Measurements from ENCODE around the gene ZNF264.
"Not testable (repeated sequence)": the region's sequence is repeated elsewhere in the genome, so short reads cannot be mapped to it uniquely, and the experiment has no call there.

Gene ZNF264

GRCh38 chr19:57197874-57198273, 6.6 kb downstream of the ZNF264 start:
- DNase-seq; H3K4me3 ChIP-seq (ENCODE audit: insufficient read depth, low read depth, low read length, poor library complexity, severe bottlenecking); H3K4me1 ChIP-seq (ENCODE audit: control insufficient read depth, insufficient read depth, low read length, poor library complexity, severe bottlenecking); H3K9me3 ChIP-seq (ENCODE audit: control insufficient read depth, low read length); H3K27me3 ChIP-seq (replicated peaks; ENCODE audit: control insufficient read depth, insufficient read depth, low read length, poor library complexity, severe bottlenecking); H3K27ac ChIP-seq (ENCODE audit: insufficient read depth, low read length, poor library complexity, severe bottlenecking): not testable (repeated sequence)
- peaks cover 40% of the 10 kb centered on the region for H3K36me3 ChIP-seq (ENCODE audit: control insufficient read depth, insufficient read depth, low read length)

- no peaks in the 10 kb centered on the region for H3K27me3 ChIP-seq (replicated peaks; ENCODE audit: control insufficient read depth, insufficient read depth, low read length, poor library complexity, severe bottlenecking)
- H3K4me3 ChIP-seq (ENCODE audit: insufficient read depth, low read depth, low read length, poor library complexity, severe bottlenecking), result no peak overlapping the region
- H3K4me1 ChIP-seq (ENCODE audit: control insufficient read depth, insufficient read depth, low read length, poor library complexity, severe bottlenecking), result no peaks in the 10 kb centered on the region
- DNase-seq, result no peak
- H3K9me3 ChIP-seq (ENCODE audit: control insufficient read depth, low read length), result peaks cover 5% of the 10 kb centered on the region
- H3K27ac ChIP-seq (ENCODE audit: insufficient read depth, low read length, poor library complexity, severe bottlenecking), result no peak overlapping the region
- H3K36me3 ChIP-seq (ENCODE audit: control insufficient read depth, insufficient read depth, low read length), result peaks cover 27% of the 10 kb centered on the region
Measured at GRCh38 chr19:57202160-57202559, 10.9 kb downstream of the ZNF264 start.

GRCh38 chr19:57210381-57210780, 19.1 kb downstream of the ZNF264 start:
- no peak overlapping the region for H3K4me3 ChIP-seq (ENCODE audit: insufficient read depth, low read depth, low read length, poor library complexity, severe bottlenecking)
- H3K27ac ChIP-seq (ENCODE audit: insufficient read depth, low read length, poor library complexity, severe bottlenecking), result no peak overlapping the region
- no peaks in the 10 kb centered on the region for H3K27me3 ChIP-seq (replicated peaks; ENCODE audit: control insufficient read depth, insufficient read depth, low read length, poor library complexity, severe bottlenecking)
- no peak for DNase-seq
- no peaks in the 10 kb centered on the region for H3K9me3 ChIP-seq (ENCODE audit: control insufficient read depth, low read length)
- peaks cover 57% of the 10 kb centered on the region for H3K36me3 ChIP-seq (ENCODE audit: control insufficient read depth, insufficient read depth, low read length)
- no peaks in the 10 kb centered on the region for H3K4me1 ChIP-seq (ENCODE audit: control insufficient read depth, insufficient read depth, low read length, poor library complexity, severe bottlenecking)

GRCh38 chr19:57212109-57212508, 20.8 kb downstream of the ZNF264 start:
- Histone ChIP-seq H3K27ac (ENCODE audit: insufficient read depth, low read length, poor library complexity, severe bottlenecking) (no peak overlapping the region), H3K4me3 (ENCODE audit: insufficient read depth, low read depth, low read length, poor library complexity, severe bottlenecking) (no peak overlapping the region), H3K4me1 (ENCODE audit: control insufficient read depth, insufficient read depth, low read length, poor library complexity, severe bottlenecking) (no peaks in the 10 kb centered on the region), H3K36me3 (ENCODE audit: control insufficient read depth, insufficient read depth, low read length) (peaks cover 53% of the 10 kb centered on the region), H3K27me3 (replicated peaks; ENCODE audit: control insufficient read depth, insufficient read depth, low read length, poor library complexity, severe bottlenecking) (no peaks in the 10 kb centered on the region), H3K9me3 (ENCODE audit: control insufficient read depth, low read length) (no peaks in the 10 kb centered on the region)
- DNase-seq, result no peak

GRCh38 chr19:57227502-57227901, 36.2 kb downstream of the ZNF264 start:
- Histone ChIP-seq H3K4me3 (ENCODE audit: insufficient read depth, low read depth, low read length, poor library complexity, severe bottlenecking) (no peak overlapping the region), H3K9me3 (ENCODE audit: control insufficient read depth, low read length) (no peaks in the 10 kb centered on the region), H3K36me3 (ENCODE audit: control insufficient read depth, insufficient read depth, low read length) (no peaks in the 10 kb centered on the region), H3K4me1 (ENCODE audit: control insufficient read depth, insufficient read depth, low read length, poor library complexity, severe bottlenecking) (no peaks in the 10 kb centered on the region), H3K27me3 (replicated peaks; ENCODE audit: control insufficient read depth, insufficient read depth, low read length, poor library complexity, severe bottlenecking) (no peaks in the 10 kb centered on the region), H3K27ac (ENCODE audit: insufficient read depth, low read length, poor library complexity, severe bottlenecking) (no peak overlapping the region)
- no peak for DNase-seq

GRCh38 chr19:57231686-57232085, 40.4 kb downstream of the ZNF264 start:
- Histone ChIP-seq H3K36me3 (ENCODE audit: control insufficient read depth, insufficient read depth, low read length) (no peaks in the 10 kb centered on the region), H3K4me3 (ENCODE audit: insufficient read depth, low read depth, low read length, poor library complexity, severe bottlenecking) (no peak overlapping the region), H3K4me1 (ENCODE audit: control insufficient read depth, insufficient read depth, low read length, poor library complexity, severe bottlenecking) (no peaks in the 10 kb centered on the region), H3K27ac (ENCODE audit: insufficient read depth, low read length, poor library complexity, severe bottlenecking) (no peak overlapping the region), H3K9me3 (ENCODE audit: control insufficient read depth, low read length) (no peaks in the 10 kb centered on the region), H3K27me3 (replicated peaks; ENCODE audit: control insufficient read depth, insufficient read depth, low read length, poor library complexity, severe bottlenecking) (no peaks in the 10 kb centered on the region)
- DNase-seq, result no peak

GRCh38 chr19:57233207-57233606, 41.9 kb downstream of the ZNF264 start:
- DNase-seq, result no peak
- H3K4me1 ChIP-seq (ENCODE audit: control insufficient read depth, insufficient read depth, low read length, poor library complexity, severe bottlenecking), result no peaks in the 10 kb centered on the region
- no peak overlapping the region for H3K27ac ChIP-seq (ENCODE audit: insufficient read depth, low read length, poor library complexity, severe bottlenecking)
- no peak overlapping the region for H3K4me3 ChIP-seq (ENCODE audit: insufficient read depth, low read depth, low read length, poor library complexity, severe bottlenecking)
- H3K36me3 ChIP-seq (ENCODE audit: control insufficient read depth, insufficient read depth, low read length), result no peaks in the 10 kb centered on the region
- H3K9me3 ChIP-seq (ENCODE audit: control insufficient read depth, low read length), result no peaks in the 10 kb centered on the region
- H3K27me3 ChIP-seq (replicated peaks; ENCODE audit: control insufficient read depth, insufficient read depth, low read length, poor library complexity, severe bottlenecking), result no peaks in the 10 kb centered on the region

GRCh38 chr19:57239982-57240310, 48.6 kb downstream of the ZNF264 start:
- H3K4me3 ChIP-seq (ENCODE audit: insufficient read depth, low read depth, low read length, poor library complexity, severe bottlenecking), result peak overlapping the region; percentile 80
- peaks cover 11% of the 10 kb centered on the region for H3K36me3 ChIP-seq (ENCODE audit: control insufficient read depth, insufficient read depth, low read length)
- H3K4me1 ChIP-seq (ENCODE audit: control insufficient read depth, insufficient read depth, low read length, poor library complexity, severe bottlenecking), result peaks cover 14% of the 10 kb centered on the region
- H3K9me3 ChIP-seq (ENCODE audit: control insufficient read depth, low read length), result no peaks in the 10 kb centered on the region
- no peak for DNase-seq
- H3K27me3 ChIP-seq (replicated peaks; ENCODE audit: control insufficient read depth, insufficient read depth, low read length, poor library complexity, severe bottlenecking), result no peaks in the 10 kb centered on the region
- H3K27ac ChIP-seq (ENCODE audit: insufficient read depth, low read length, poor library complexity, severe bottlenecking), result peak overlapping the region; percentile 94

GRCh38 chr19:57240311-57241090, 49.2 kb downstream of the ZNF264 start, which contains the start of gene ZNF805:
Gene ZNF805 (plus strand): TSS chr19:57240632. CDS start chr19:57240892, 260 bp downstream.
- peak within 1 kb of the TSS; percentile 80 for H3K4me3 ChIP-seq (ENCODE audit: insufficient read depth, low read depth, low read length, poor library complexity, severe bottlenecking)
- peak within 1 kb of the TSS; percentile 94 for H3K27ac ChIP-seq (ENCODE audit: insufficient read depth, low read length, poor library complexity, severe bottlenecking)
- no peaks in the 10 kb centered on the region for H3K27me3 ChIP-seq (replicated peaks; ENCODE audit: control insufficient read depth, insufficient read depth, low read length, poor library complexity, severe bottlenecking)
- H3K9me3 ChIP-seq (ENCODE audit: control insufficient read depth, low read length), result no peaks in the 10 kb centered on the region
- H3K4me1 ChIP-seq (ENCODE audit: control insufficient read depth, insufficient read depth, low read length, poor library complexity, severe bottlenecking), result peaks cover 14% of the 10 kb centered on the region
- peaks cover 14% of the 10 kb centered on the region for H3K36me3 ChIP-seq (ENCODE audit: control insufficient read depth, insufficient read depth, low read length)
- DNase-seq, result peak; percentile 91 to 94 (median 92)

- no peak for DNase-seq
- Histone ChIP-seq H3K27me3 (replicated peaks; ENCODE audit: control insufficient read depth, insufficient read depth, low read length, poor library complexity, severe bottlenecking) (no peaks in the 10 kb centered on the region), H3K9me3 (ENCODE audit: control insufficient read depth, low read length) (no peaks in the 10 kb centered on the region), H3K27ac (ENCODE audit: insufficient read depth, low read length, poor library complexity, severe bottlenecking) (peak overlapping the region; percentile 94), H3K36me3 (ENCODE audit: control insufficient read depth, insufficient read depth, low read length) (peaks cover 14% of the 10 kb centered on the region), H3K4me3 (ENCODE audit: insufficient read depth, low read depth, low read length, poor library complexity, severe bottlenecking) (peak overlapping the region; percentile 80), H3K4me1 (ENCODE audit: control insufficient read depth, insufficient read depth, low read length, poor library complexity, severe bottlenecking) (peaks cover 14% of the 10 kb centered on the region)
Measured at GRCh38 chr19:57241176-57241575, 49.9 kb downstream of the ZNF264 start.

Data from effector memory CD4-positive, alpha-beta T cell (primary cell).